GM12878 (cell line): ENCODE results near the gene KLHL2. TPM values are rescaled to one million over a fixed set of nuclear protein-coding genes. Genes with fewer than 3 reads are reported as not detected.

Experiments
- BCL11A ChIP-seq: IDR thresholded peaks from 2 replicates; pipeline ENCODE4 v1.6.1; 2011; ENCODE audit warnings: low read depth, low read length
- CBFB ChIP-seq: IDR thresholded peaks from 2 replicates; pipeline ENCODE4 v1.6.1; 2016; ENCODE audit warnings: antibody characterized with exemption, low read depth
- CBX3 ChIP-seq: fragments of 200-600 bp; sonication (generic); IDR thresholded peaks from 2 replicates; pipeline ENCODE4 v1.6.1; 2016; ENCODE audit warnings: low read depth, borderline replicate concordance
- E4F1 ChIP-seq: fragments of 450-650 bp; IDR thresholded peaks from 2 replicates; pipeline ENCODE4 v1.6.1; 2018; ENCODE audit warnings: borderline replicate concordance, mild to moderate bottlenecking; ENCODE audit not compliant: partially characterized antibody
- EP300 ChIP-seq, 2 experiments: fragments of 150-350 bp in 1 of 2; IDR thresholded peaks; 2 replicates each; pipeline ENCODE4 v1.6.1; 2011 to 2012; ENCODE audit warnings: low read depth in 2 of 2, low read length in 2 of 2, borderline replicate concordance in 1 of 2, improper control_type of control experiment in 1 of 2, inconsistent platforms in 1 of 2; ENCODE audit not compliant: control insufficient read depth in 1 of 2
- ETV6 ChIP-seq, 2 experiments: fragments of 450-650 bp in 1 of 2; IDR thresholded peaks in 1 of 2; conservative IDR thresholded peaks in 1 of 2; 2 replicates each; pipeline ENCODE4 v1.6.1; 2014; ENCODE audit warnings: antibody characterized with exemption in 1 of 2, borderline replicate concordance in 1 of 2, low read depth in 1 of 2, mild to moderate bottlenecking in 1 of 2, moderate library complexity in 1 of 2
- NFXL1 ChIP-seq: fragments of 450-650 bp; IDR thresholded peaks from 2 replicates; pipeline ENCODE4 v1.6.1; 2017; ENCODE audit warnings: antibody characterized with exemption, mild to moderate bottlenecking, borderline replicate concordance
- PAX5 ChIP-seq: IDR thresholded peaks from 2 replicates; pipeline ENCODE4 v1.6.1; 2011; ENCODE audit warnings: low read depth, low read length, borderline replicate concordance
- POLR2A ChIP-seq: IDR thresholded peaks from 2 replicates; pipeline ENCODE4 v1.6.1; 2011; ENCODE audit warnings: low read depth, mild to moderate bottlenecking, low read length
- POLR2AphosphoS5 ChIP-seq: IDR thresholded peaks from 2 replicates; pipeline ENCODE4 v1.6.1; 2011; ENCODE audit warnings: mild to moderate bottlenecking, low read length, inconsistent platforms
- RAD21 ChIP-seq: IDR thresholded peaks from 2 replicates; pipeline ENCODE4 v1.6.1; 2011; ENCODE audit warnings: mild to moderate bottlenecking, low read depth, low read length, moderate library complexity; ENCODE audit not compliant: insufficient read depth
- RCOR1 ChIP-seq: conservative IDR thresholded peaks from 2 replicates; pipeline ENCODE4 v1.6.1; 2012; ENCODE audit warnings: low read depth, low read length, improper control_type of control experiment
- SMAD1 ChIP-seq: fragments of 450-650 bp; IDR thresholded peaks from 2 replicates; pipeline ENCODE4 v1.6.1; 2018; ENCODE audit warnings: mild to moderate bottlenecking, low read depth; ENCODE audit not compliant: partially characterized antibody
- SMARCA5 ChIP-seq: fragments of 450-650 bp; IDR thresholded peaks from 2 replicates; pipeline ENCODE4 v1.6.1; 2017; ENCODE audit warnings: mild to moderate bottlenecking
- SMC3 ChIP-seq: IDR thresholded peaks from 2 replicates; pipeline ENCODE4 v1.6.1; 2011; ENCODE audit warnings: low read length, improper control_type of control experiment, borderline replicate concordance
- SREBF2 ChIP-seq: IDR thresholded peaks from 2 replicates; pipeline ENCODE4 v1.6.1; 2012; ENCODE audit warnings: mild to moderate bottlenecking, low read length
- SRF ChIP-seq, 2 experiments: IDR thresholded peaks; 2 replicates each; pipeline ENCODE4 v1.6.1; 2011; ENCODE audit warnings: low read depth in 2 of 2, low read length in 2 of 2, mild to moderate bottlenecking in 1 of 2, moderate library complexity in 1 of 2
- SUPT20H ChIP-seq: IDR thresholded peaks from 2 replicates; pipeline ENCODE4 v1.6.1; 2011; ENCODE audit warnings: low read depth, mild to moderate bottlenecking, low read length, moderate library complexity, borderline replicate concordance; ENCODE audit not compliant: control insufficient read depth
- polyA plus RNA-seq, 11 experiments: library from polyadenylated mRNA; depleted of rRNA in 4 of 11; unstranded in 6 of 11; stranded (reverse) in 5 of 11; fragments of >200 nt; fragmentation: Nextera tagmentation in 4 of 11; fragmentation: Illumina TruSeq in 1 of 11; extraction: Ambion mirVana in 4 of 11; extraction: Trizol in 1 of 11; gene quantifications; 1 replicate in 1 of 11; 2 replicates in 10 of 11; pipeline versions ENCODE4 v1.2.1 to v1.2.3, GENCODE V29; 2011 to 2016; ENCODE audit warnings: inconsistent platforms in 2 of 11, missing spikeins in 2 of 11, low read depth in 1 of 11
- total RNA-seq, 4 experiments: library from RNA; depleted of rRNA in 3 of 4; stranded (reverse); fragments of >200 nt in 3 of 4; fragmentation: Illumina TruSeq in 1 of 4; extraction: Trizol in 1 of 4; gene quantifications; 2 replicates each; pipeline versions ENCODE4 v1.2.1 to v1.2.3, GENCODE V29; 2013 to 2021
- TF ChIP-seq, protein P1 (sequence below): fragments of 450-650 bp; IDR thresholded peaks from 2 replicates; pipeline ENCODE4 v1.6.1; 2017; ENCODE audit warnings: mild to moderate bottlenecking, low read depth, inconsistent platforms; ENCODE audit not compliant: poor library complexity, severe bottlenecking
- TF ChIP-seq, protein P2 (sequence below): fragments of 450-650 bp; conservative IDR thresholded peaks from 2 replicates; pipeline ENCODE4 v1.6.1; 2017; ENCODE audit warnings: mild to moderate bottlenecking, moderate library complexity
- TF ChIP-seq, protein P3 (sequence below): fragments of 450-650 bp; IDR thresholded peaks from 2 replicates; pipeline ENCODE4 v1.6.1; 2017; ENCODE audit warnings: borderline replicate concordance

The KLHL2 gene
- total and polyA plus RNA-seq, 10 of the 15 experiments (the other 5 are each of a cell fraction or from before 2014, with no cell fraction given) = 4.8 to 22.8 (median 12.9) TPM

DNA sequence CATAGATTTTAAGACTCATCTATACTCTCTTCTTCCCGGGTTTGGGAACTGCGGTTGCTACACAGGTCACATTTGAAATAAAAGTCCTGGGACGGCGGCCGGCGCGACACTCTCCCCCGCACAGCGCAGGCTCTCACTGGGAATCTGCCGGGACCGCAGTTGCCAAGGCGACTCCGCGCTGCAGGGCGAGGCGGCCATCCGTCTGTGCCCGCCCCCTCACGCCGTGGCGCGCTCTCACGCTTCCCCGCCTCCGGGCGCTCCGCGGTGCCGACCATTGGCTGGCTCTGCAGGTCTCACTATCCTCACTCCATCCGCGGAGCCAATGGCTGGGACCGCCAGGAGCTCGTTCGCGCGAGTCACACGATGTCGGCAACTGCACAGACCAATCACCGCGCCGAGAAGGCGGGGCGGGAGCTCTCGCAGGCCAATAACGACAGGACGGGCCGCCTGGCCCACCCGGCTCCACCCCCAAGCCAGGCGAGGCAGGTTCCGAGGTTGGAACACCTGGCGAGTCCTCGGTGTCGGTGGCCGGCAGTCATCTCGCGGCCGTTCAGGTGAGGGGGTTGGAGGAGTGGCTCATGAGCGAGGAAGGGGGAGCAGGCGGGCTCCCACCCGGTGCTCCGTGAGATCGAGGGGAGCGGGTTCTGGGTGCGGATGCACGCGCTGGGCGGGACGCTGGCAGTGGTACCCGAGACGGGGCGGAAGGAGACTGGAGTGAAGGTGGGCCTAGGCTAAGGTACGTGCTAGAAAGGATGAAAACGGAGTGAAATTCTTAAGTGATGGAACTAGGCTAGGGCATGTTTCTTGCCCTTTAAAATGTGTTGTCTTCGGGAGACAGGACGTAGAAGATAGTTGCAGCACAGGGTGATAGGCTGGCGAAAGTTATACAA is 120.1 kb downstream of the KLHL2 start, which contains the start of gene MSMO1 (continued):
- TF ChIP-seq EP300 (IDR thresholded peaks at IDR 0.05; ENCODE audit: borderline replicate concordance in 1 of 2, control insufficient read depth in 1 of 2, low read depth in 2 of 2, low read length in 2 of 2) = no peak
- no peak for TF ChIP-seq SMC3
- TF ChIP-seq, protein P1, sequence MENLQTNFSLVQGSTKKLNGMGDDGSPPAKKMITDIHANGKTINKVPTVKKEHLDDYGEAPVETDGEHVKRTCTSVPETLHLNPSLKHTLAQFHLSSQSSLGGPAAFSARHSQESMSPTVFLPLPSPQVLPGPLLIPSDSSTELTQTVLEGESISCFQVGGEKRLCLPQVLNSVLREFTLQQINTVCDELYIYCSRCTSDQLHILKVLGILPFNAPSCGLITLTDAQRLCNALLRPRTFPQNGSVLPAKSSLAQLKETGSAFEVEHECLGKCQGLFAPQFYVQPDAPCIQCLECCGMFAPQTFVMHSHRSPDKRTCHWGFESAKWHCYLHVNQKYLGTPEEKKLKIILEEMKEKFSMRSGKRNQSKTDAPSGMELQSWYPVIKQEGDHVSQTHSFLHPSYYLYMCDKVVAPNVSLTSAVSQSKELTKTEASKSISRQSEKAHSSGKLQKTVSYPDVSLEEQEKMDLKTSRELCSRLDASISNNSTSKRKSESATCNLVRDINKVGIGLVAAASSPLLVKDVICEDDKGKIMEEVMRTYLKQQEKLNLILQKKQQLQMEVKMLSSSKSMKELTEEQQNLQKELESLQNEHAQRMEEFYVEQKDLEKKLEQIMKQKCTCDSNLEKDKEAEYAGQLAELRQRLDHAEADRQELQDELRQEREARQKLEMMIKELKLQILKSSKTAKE = no peak
- 0 out of 2 replicates have a peak, but pooled peaks have one; percentile 85 for TF ChIP-seq RCOR1
- peak; percentile 87 for TF ChIP-seq SREBF2
- TF ChIP-seq POLR2AphosphoS5 = peak; percentile 63
- TF ChIP-seq, protein P2, sequence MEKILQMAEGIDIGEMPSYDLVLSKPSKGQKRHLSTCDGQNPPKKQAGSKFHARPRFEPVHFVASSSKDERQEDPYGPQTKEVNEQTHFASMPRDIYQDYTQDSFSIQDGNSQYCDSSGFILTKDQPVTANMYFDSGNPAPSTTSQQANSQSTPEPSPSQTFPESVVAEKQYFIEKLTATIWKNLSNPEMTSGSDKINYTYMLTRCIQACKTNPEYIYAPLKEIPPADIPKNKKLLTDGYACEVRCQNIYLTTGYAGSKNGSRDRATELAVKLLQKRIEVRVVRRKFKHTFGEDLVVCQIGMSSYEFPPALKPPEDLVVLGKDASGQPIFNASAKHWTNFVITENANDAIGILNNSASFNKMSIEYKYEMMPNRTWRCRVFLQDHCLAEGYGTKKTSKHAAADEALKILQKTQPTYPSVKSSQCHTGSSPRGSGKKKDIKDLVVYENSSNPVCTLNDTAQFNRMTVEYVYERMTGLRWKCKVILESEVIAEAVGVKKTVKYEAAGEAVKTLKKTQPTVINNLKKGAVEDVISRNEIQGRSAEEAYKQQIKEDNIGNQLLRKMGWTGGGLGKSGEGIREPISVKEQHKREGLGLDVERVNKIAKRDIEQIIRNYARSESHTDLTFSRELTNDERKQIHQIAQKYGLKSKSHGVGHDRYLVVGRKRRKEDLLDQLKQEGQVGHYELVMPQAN = peak; percentile 85
- TF ChIP-seq CBX3 = no peak
- TF ChIP-seq SMAD1 = peak; percentile 51
- TF ChIP-seq, protein P3, sequence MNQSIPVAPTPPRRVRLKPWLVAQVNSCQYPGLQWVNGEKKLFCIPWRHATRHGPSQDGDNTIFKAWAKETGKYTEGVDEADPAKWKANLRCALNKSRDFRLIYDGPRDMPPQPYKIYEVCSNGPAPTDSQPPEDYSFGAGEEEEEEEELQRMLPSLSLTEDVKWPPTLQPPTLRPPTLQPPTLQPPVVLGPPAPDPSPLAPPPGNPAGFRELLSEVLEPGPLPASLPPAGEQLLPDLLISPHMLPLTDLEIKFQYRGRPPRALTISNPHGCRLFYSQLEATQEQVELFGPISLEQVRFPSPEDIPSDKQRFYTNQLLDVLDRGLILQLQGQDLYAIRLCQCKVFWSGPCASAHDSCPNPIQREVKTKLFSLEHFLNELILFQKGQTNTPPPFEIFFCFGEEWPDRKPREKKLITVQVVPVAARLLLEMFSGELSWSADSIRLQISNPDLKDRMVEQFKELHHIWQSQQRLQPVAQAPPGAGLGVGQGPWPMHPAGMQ = no peak
- TF ChIP-seq POLR2A = peak; percentile 93
- TF ChIP-seq ETV6 (conservative IDR thresholded peaks at IDR 0.05 in 1 of 2, IDR thresholded peaks at IDR 0.05 in 1 of 2; ENCODE audit: borderline replicate concordance in 1 of 2, low read depth in 1 of 2) = no peak
- no peak for TF ChIP-seq PAX5
- no peak for TF ChIP-seq RAD21
- no peak for TF ChIP-seq NFXL1
- TF ChIP-seq BCL11A = no peak
- TF ChIP-seq CBFB = no peak
- no peak for TF ChIP-seq SUPT20H
- TF ChIP-seq E4F1 = peak; percentile 98
- peak; percentile 40; the same call in 1 of the 2 replicates for TF ChIP-seq SMARCA5
- TF ChIP-seq SRF (IDR thresholded peaks at IDR 0.05; ENCODE audit: low read depth in 2 of 2, low read length in 2 of 2) = no peak
